CD4-positive, CD25-positive, alpha-beta regulatory T cell (primary cell): ENCODE measurements around the gene LRP1. TPM values are rescaled to one million over a fixed set of nuclear protein-coding genes. Genes with fewer than 3 reads are reported as not detected.

ENCODE experiments used
- ATAC-seq, 2 donors: fragments of 150-1000 bp; cut with Tn5 transposase; one replicate each; pipeline ENCODE4 v1.10.0; 2021; ENCODE audit warnings: low read depth in 2 of 2, moderate number of reproducible peaks in 2 of 2, moderate library complexity in 1 of 2
- DNase-seq, 3 donors: peaks; one replicate each; pipeline versions ENCODE4 v3.0.0 to v3.0.0-alpha.2; 2012 to 2022; ENCODE audit warnings: mixed read lengths in 1 of 3
- H3K27ac ChIP-seq: one replicate; pipeline ENCODE4 v1.7.0; 2013; ENCODE audit warnings: mild to moderate bottlenecking, low read length; ENCODE audit not compliant: insufficient read depth, poor library complexity, severe bottlenecking
- H3K27me3 ChIP-seq: one replicate; pipeline ENCODE4 v1.7.0; 2013; ENCODE audit warnings: low read length; ENCODE audit not compliant: control insufficient read depth, insufficient read depth
- H3K36me3 ChIP-seq: one replicate; pipeline ENCODE4 v1.7.0; 2013; ENCODE audit warnings: mild to moderate bottlenecking, low read length, moderate library complexity; ENCODE audit not compliant: control insufficient read depth, insufficient read depth
- H3K4me1 ChIP-seq: 2 replicates; pipeline ENCODE4 v1.7.0; 2013; ENCODE audit warnings: mild to moderate bottlenecking, low read length; ENCODE audit not compliant: insufficient read depth, control insufficient read depth, poor library complexity, severe bottlenecking
- H3K4me3 ChIP-seq: one replicate; pipeline ENCODE4 v1.7.0; 2013; ENCODE audit warnings: low read depth, mild to moderate bottlenecking, low read length, moderate library complexity
- H3K9me3 ChIP-seq, 2 experiments: 1 replicate in 1 of 2; 2 replicates in 1 of 2; pipeline ENCODE4 v1.7.0; 2013; ENCODE audit warnings: low read length in 2 of 2, mild to moderate bottlenecking in 1 of 2, moderate library complexity in 1 of 2; ENCODE audit not compliant: control insufficient read depth in 2 of 2
- H3K27ac Mint-ChIP-seq, 3 donors: one replicate each; pipeline ENCODE4 v1.8.0; 2020 to 2022; ENCODE audit warnings: mild to moderate bottlenecking in 3 of 3, mixed read lengths in 3 of 3, moderate library complexity in 2 of 3
- H3K27me3 Mint-ChIP-seq: one replicate; pipeline ENCODE4 v1.8.0; 2022; ENCODE audit warnings: mild to moderate bottlenecking, mixed read lengths
- H3K36me3 Mint-ChIP-seq: one replicate; pipeline ENCODE4 v1.8.0; 2020; ENCODE audit warnings: mixed read lengths
- H3K4me1 Mint-ChIP-seq, 4 donors: one replicate each; pipeline ENCODE4 v1.8.0; 2020 to 2022; ENCODE audit warnings: mixed read lengths in 4 of 4, mild to moderate bottlenecking in 1 of 4
- H3K4me3 Mint-ChIP-seq, 4 donors: one replicate each; pipeline ENCODE4 v1.8.0; 2020 to 2022; ENCODE audit warnings: mild to moderate bottlenecking in 4 of 4, mixed read lengths in 4 of 4, moderate library complexity in 3 of 4
- H3K9me3 Mint-ChIP-seq, 7 donors: one replicate each; pipeline ENCODE4 v1.8.0; 2020 to 2022; ENCODE audit warnings: mixed read lengths in 7 of 7, mild to moderate bottlenecking in 3 of 7, moderate library complexity in 2 of 7
- polyA plus RNA-seq, 4 donors: library from polyadenylated mRNA; unstranded; fragments of 300-500 nt; fragmentation: Illumina TruSeq; gene quantifications; one replicate each; pipeline ENCODE4 v1.2.3, GENCODE V29; 2021
- total RNA-seq: library from RNA; stranded (reverse); gene quantifications from one replicate; pipeline ENCODE4 v1.2.3, GENCODE V29; 2022

Gene LRP1
- total and polyA plus RNA-seq, 5 donors from 2014 or later, result 0.13 to 3.9 (median 0.21) TPM; not detected in 1

DNA sequence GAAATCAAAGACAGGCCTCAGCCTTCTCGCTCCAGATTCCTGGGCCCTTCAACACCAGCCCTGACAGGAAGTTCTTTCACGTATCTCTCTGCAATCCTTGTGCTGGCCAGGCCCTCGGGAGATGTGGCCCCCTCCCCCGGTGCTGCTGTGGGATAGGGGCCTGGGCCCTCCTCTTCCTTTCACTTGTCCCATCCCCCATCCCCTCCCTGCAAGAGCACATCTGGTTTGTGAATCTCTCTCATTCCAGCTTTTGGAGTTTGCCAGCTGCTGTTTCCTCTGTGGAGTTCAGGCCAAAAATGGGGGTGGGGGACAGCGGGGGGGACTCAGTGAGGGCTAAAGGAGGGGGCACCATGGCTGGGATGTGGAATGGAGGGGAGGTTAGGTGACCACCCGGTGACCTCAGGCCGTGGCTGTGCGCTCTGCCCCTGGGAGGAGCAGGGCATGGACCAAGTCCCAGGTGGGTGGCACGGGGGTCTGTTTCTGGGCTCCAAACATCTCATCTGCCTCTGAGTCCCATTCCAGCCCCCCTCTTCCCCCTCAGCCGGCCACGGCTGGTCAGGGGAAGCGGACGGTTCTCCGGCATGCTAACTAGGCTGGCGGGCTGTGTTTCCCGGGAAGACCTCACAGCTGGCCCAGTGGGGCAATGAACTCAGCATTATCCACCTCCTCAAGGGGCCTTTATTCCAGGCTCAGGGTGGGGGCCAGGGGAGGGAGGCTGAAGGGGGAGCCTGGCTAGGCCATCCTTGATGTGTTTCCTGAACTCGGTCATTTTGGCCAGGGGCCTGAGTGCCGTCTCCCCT is 7.4 kb downstream of the LRP1 start:
- DNase-seq (no peak), ATAC-seq (no peak)
- no peak overlapping the region for H3K4me3 ChIP-seq
- no peaks in the 10 kb centered on the region for H3K27me3 ChIP-seq
- H3K27ac ChIP-seq, result no peak overlapping the region
- no peaks in the 10 kb centered on the region for H3K9me3 ChIP-seq
- no peaks in the 10 kb centered on the region for H3K9me3 Mint-ChIP-seq
- H3K36me3 ChIP-seq, result no peaks in the 10 kb centered on the region
- no peaks in the 10 kb centered on the region for H3K4me1 ChIP-seq
- H3K4me3 Mint-ChIP-seq, result no peak overlapping the region
- H3K27me3 Mint-ChIP-seq, result peaks cover 13% of the 10 kb centered on the region
- peaks cover 0 to 3% (median 0%) of the 10 kb centered on the region in 4 donors for H3K4me1 Mint-ChIP-seq
- H3K36me3 Mint-ChIP-seq, result peaks cover 4% of the 10 kb centered on the region
- no peak overlapping the region for H3K27ac Mint-ChIP-seq

DNA sequence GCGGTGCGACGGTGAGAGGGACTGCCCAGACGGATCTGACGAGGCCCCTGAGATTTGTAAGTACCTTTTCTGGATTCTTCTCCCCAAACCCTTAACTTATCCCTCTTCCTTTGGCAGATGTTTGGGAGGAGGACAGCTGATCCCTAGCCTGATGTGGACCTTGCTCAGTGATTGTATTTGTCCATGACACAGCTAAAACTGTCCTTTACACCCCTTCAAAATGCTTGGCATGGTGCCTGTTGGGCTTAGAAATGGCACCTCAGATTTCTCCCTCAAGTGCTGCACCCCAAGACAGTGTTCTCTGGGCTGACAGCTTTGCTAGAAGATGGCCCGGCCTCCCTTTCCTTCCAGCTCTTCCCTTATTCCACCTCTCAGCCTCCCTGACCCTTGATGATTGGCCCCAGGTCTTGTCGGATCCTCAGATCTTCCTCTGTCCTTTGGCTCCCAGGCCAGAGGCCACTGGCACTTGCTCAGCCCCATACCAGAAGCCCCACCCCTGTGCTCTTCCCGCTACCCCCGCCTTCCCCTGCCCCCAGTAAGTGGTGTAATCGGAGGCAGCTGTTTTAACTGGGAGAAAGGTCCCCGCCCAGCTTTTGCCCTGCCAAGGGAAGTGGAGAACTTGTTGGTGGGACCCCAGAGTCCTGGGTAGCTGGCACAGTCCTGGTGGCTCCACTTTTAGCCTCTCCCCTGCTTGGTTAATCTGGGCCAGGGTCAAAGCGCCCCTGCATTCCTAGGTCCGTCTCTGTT is 10.4 kb downstream of the LRP1 start:
- Mint-ChIP-seq H3K27ac (no peak overlapping the region), H3K27me3 (no peaks in the 10 kb centered on the region), H3K36me3 (peaks cover 4% of the 10 kb centered on the region), H3K4me1 (peaks cover 0 to 2% (median 0%) of the 10 kb centered on the region in 4 donors), H3K9me3 (no peaks in the 10 kb centered on the region), H3K4me3 (no peak overlapping the region)
- Histone ChIP-seq H3K27ac (no peak overlapping the region), H3K27me3 (no peaks in the 10 kb centered on the region), H3K36me3 (no peaks in the 10 kb centered on the region), H3K4me3 (no peak overlapping the region), H3K4me1 (no peaks in the 10 kb centered on the region), H3K9me3 (no peaks in the 10 kb centered on the region)
- DNase-seq, result no peak
- no peak for ATAC-seq

GRCh38 chr12:57139796-57140649 is 11.7 kb downstream of the LRP1 start:
- Histone ChIP-seq H3K9me3 (no peaks in the 10 kb centered on the region), H3K4me3 (no peak overlapping the region), H3K27me3 (no peaks in the 10 kb centered on the region), H3K4me1 (no peaks in the 10 kb centered on the region), H3K27ac (no peak overlapping the region), H3K36me3 (no peaks in the 10 kb centered on the region)
- DNase-seq (no peak), ATAC-seq (no peak)
- peaks cover 0 to 2% (median 0%) of the 10 kb centered on the region in 4 donors for H3K4me1 Mint-ChIP-seq
- peaks cover 4% of the 10 kb centered on the region for H3K36me3 Mint-ChIP-seq
- H3K4me3 Mint-ChIP-seq, result no peak overlapping the region
- no peaks in the 10 kb centered on the region for H3K27me3 Mint-ChIP-seq
- no peaks in the 10 kb centered on the region for H3K9me3 Mint-ChIP-seq
- peak overlapping the region in 1 of 3 donors; percentile 12 for H3K27ac Mint-ChIP-seq

GRCh38 chr12:57141249-57141648 is 13.0 kb downstream of the LRP1 start:
- Mint-ChIP-seq H3K4me1 (peaks cover 0 to 2% (median 0%) of the 10 kb centered on the region in 4 donors), H3K9me3 (no peaks in the 10 kb centered on the region), H3K36me3 (peaks cover 4% of the 10 kb centered on the region), H3K27ac (no peak overlapping the region), H3K4me3 (no peak overlapping the region), H3K27me3 (no peaks in the 10 kb centered on the region)
- Histone ChIP-seq H3K27me3 (no peaks in the 10 kb centered on the region), H3K4me1 (no peaks in the 10 kb centered on the region), H3K27ac (no peak overlapping the region), H3K9me3 (no peaks in the 10 kb centered on the region), H3K36me3 (no peaks in the 10 kb centered on the region), H3K4me3 (no peak overlapping the region)
- ATAC-seq (no peak), DNase-seq (no peak)

DNA sequence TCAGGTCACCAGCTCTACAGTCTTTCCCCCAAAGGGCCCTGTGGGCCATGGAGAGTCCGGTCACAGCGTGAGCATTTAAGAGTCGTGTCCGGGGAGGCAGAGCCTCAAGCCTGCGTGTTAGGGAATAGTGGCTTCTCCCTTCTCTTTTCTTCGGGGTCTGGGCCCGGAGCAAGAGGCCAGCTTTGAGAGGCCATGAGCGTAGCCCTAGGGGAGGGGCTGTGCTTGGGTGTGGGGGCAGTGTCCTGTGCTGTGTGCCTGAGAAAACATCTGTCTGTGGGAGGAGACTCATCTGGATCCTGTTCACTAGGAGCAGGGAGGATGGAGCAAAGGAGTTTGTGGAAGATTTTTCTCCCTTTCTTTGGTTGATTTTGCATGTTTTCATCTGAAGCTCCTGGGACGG is 13.8 kb downstream of the LRP1 start:
- Histone ChIP-seq H3K4me3 (no peak overlapping the region), H3K27ac (no peak overlapping the region), H3K4me1 (no peaks in the 10 kb centered on the region), H3K27me3 (no peaks in the 10 kb centered on the region), H3K36me3 (no peaks in the 10 kb centered on the region), H3K9me3 (no peaks in the 10 kb centered on the region)
- peaks cover 4% of the 10 kb centered on the region for H3K36me3 Mint-ChIP-seq
- H3K4me1 Mint-ChIP-seq, result peaks cover 0 to 2% (median 0%) of the 10 kb centered on the region in 4 donors
- H3K27ac Mint-ChIP-seq, result peak overlapping the region in 1 of 3 donors; percentile 42
- H3K9me3 Mint-ChIP-seq, result no peaks in the 10 kb centered on the region
- H3K27me3 Mint-ChIP-seq, result no peaks in the 10 kb centered on the region
- ATAC-seq (no peak), DNase-seq (no peak)
- H3K4me3 Mint-ChIP-seq, result no peak overlapping the region

- no peak overlapping the region for H3K4me3 ChIP-seq
- no peak overlapping the region for H3K4me3 Mint-ChIP-seq
- no peak overlapping the region for H3K27ac ChIP-seq
- H3K27ac Mint-ChIP-seq, result no peak overlapping the region
- ATAC-seq, result no peak
- no peak for DNase-seq
- H3K4me1 Mint-ChIP-seq, result peaks cover 0 to 2% (median 0%) of the 10 kb centered on the region in 4 donors
- no peaks in the 10 kb centered on the region for H3K27me3 Mint-ChIP-seq
- H3K36me3 Mint-ChIP-seq, result peaks cover 4% of the 10 kb centered on the region
- no peaks in the 10 kb centered on the region for H3K36me3 ChIP-seq
- H3K4me1 ChIP-seq, result no peaks in the 10 kb centered on the region
- H3K9me3 ChIP-seq, result no peaks in the 10 kb centered on the region
- no peaks in the 10 kb centered on the region for H3K9me3 Mint-ChIP-seq
- H3K27me3 ChIP-seq, result no peaks in the 10 kb centered on the region
Measured at GRCh38 chr12:57142727-57143126, 14.4 kb downstream of the LRP1 start.

- Mint-ChIP-seq H3K27me3 (no peaks in the 10 kb centered on the region), H3K4me3 (no peak overlapping the region), H3K36me3 (peaks cover 4% of the 10 kb centered on the region), H3K9me3 (no peaks in the 10 kb centered on the region), H3K27ac (no peak overlapping the region), H3K4me1 (peaks cover 0 to 2% (median 0%) of the 10 kb centered on the region in 4 donors)
- Histone ChIP-seq H3K27ac (no peak overlapping the region), H3K36me3 (no peaks in the 10 kb centered on the region), H3K4me3 (no peak overlapping the region), H3K9me3 (no peaks in the 10 kb centered on the region), H3K4me1 (no peaks in the 10 kb centered on the region), H3K27me3 (no peaks in the 10 kb centered on the region)
- ATAC-seq (peak in 1 of 2 donors; percentile 23), DNase-seq (no peak)
Measured at GRCh38 chr12:57143454-57143853, 15.2 kb downstream of the LRP1 start.
